Choroid plexus epithelial cell (primary cell): ENCODE measurements around the gene MYO1A.
"Not testable (repeated sequence)": the region's sequence is repeated elsewhere in the genome, so short reads cannot be mapped to it uniquely, and the experiment has no call there.

Source experiments
- DNase-seq: peaks from one replicate; pipeline ENCODE4 v3.0.0-alpha.2; 2010; ENCODE audit warnings: low read depth
- H3K4me3 ChIP-seq: 2 replicates; pipeline ENCODE4 v1.5.1; 2011; ENCODE audit warnings: low read depth, mild to moderate bottlenecking, control low read depth, low read length, moderate library complexity
- CTCF ChIP-seq: conservative IDR thresholded peaks from 2 replicates; pipeline ENCODE4 v1.5.1; 2011; ENCODE audit warnings: low read depth, mild to moderate bottlenecking, control low read depth, inconsistent platforms, low read length, moderate library complexity

Gene MYO1A

GRCh38 chr12:57033431-57033830 lies 16.5 kb downstream of the MYO1A start:
- no peak overlapping the region for H3K4me3 ChIP-seq
- TF ChIP-seq CTCF = no peak
- DNase-seq = no peak

- no peak overlapping the region for H3K4me3 ChIP-seq
- TF ChIP-seq CTCF = no peak
- no peak for DNase-seq
Observed at GRCh38 chr12:57031789-57032188, 18.1 kb downstream of the MYO1A start.

- no peak for TF ChIP-seq CTCF
- no peak overlapping the region for H3K4me3 ChIP-seq
- no peak for DNase-seq
Observed at GRCh38 chr12:57031138-57031725, 18.7 kb downstream of the MYO1A start.

- no peak for TF ChIP-seq CTCF
- no peak for DNase-seq
- no peak overlapping the region for H3K4me3 ChIP-seq
Observed at GRCh38 chr12:57029457-57029856, 20.5 kb downstream of the MYO1A start.

GRCh38 chr12:57027805-57028153 lies 22.1 kb downstream of the MYO1A start:
- no peak for DNase-seq
- no peak for TF ChIP-seq CTCF
- no peak overlapping the region for H3K4me3 ChIP-seq

- H3K4me3 ChIP-seq = no peak overlapping the region
- DNase-seq = no peak
- no peak for TF ChIP-seq CTCF
Observed at GRCh38 chr12:57027011-57027804, 22.7 kb downstream of the MYO1A start.

- TF ChIP-seq CTCF = no peak
- no peak overlapping the region for H3K4me3 ChIP-seq
- DNase-seq = no peak
Observed at GRCh38 chr12:57025196-57025595, 24.7 kb downstream of the MYO1A start.

- DNase-seq = peak; percentile 37
- not testable (repeated sequence) for H3K4me3 ChIP-seq
Observed at GRCh38 chr12:57022324-57022723, 27.6 kb downstream of the MYO1A start.
